Trophoblast cell (in vitro differentiated cells and primary cell): Measurements from ENCODE around the gene GPR55.
"Not testable (repeated sequence)": the region's sequence is repeated elsewhere in the genome, so short reads cannot be mapped to it uniquely, and the experiment has no call there.

Experiments used
- DNase-seq, 2 donors: peaks; one replicate each; pipeline ENCODE4 v3.0.0-alpha.2; 2016
- H2AFZ ChIP-seq: 2 replicates; pipeline ENCODE4 v1.6.1; 2013; ENCODE audit warnings: low read length, moderate library complexity, mild to moderate bottlenecking; ENCODE audit not compliant: insufficient read depth, poor library complexity
- H2AK5ac ChIP-seq: 2 replicates; pipeline ENCODE4 v1.6.1; 2013; ENCODE audit warnings: mild to moderate bottlenecking, low read length
- H2BK120ac ChIP-seq: 2 replicates; pipeline ENCODE4 v1.6.1; 2013; ENCODE audit warnings: low read length, mild to moderate bottlenecking, moderate library complexity; ENCODE audit not compliant: insufficient read depth, poor library complexity
- H2BK12ac ChIP-seq: 2 replicates; pipeline ENCODE4 v1.6.1; 2013; ENCODE audit warnings: mild to moderate bottlenecking, low read length, moderate library complexity
- H2BK5ac ChIP-seq: 2 replicates; pipeline ENCODE4 v1.6.1; 2013; ENCODE audit warnings: low read length, low read depth, moderate library complexity, mild to moderate bottlenecking; ENCODE audit not compliant: poor library complexity
- H3K14ac ChIP-seq: 2 replicates; pipeline ENCODE4 v1.6.1; 2013; ENCODE audit warnings: mild to moderate bottlenecking, low read length
- H3K18ac ChIP-seq: 2 replicates; pipeline ENCODE4 v1.6.1; 2013; ENCODE audit warnings: mild to moderate bottlenecking, low read length
- H3K23ac ChIP-seq: 2 replicates; pipeline ENCODE4 v1.6.1; 2013; ENCODE audit warnings: low read length
- H3K27ac ChIP-seq: 2 replicates; pipeline ENCODE4 v1.5.1; 2013; ENCODE audit warnings: low read depth, mild to moderate bottlenecking, inconsistent platforms, low read length, moderate library complexity
- H3K27me3 ChIP-seq: 2 replicates; pipeline ENCODE4 v1.6.1; 2013; ENCODE audit warnings: inconsistent platforms, mild to moderate bottlenecking, low read length, moderate library complexity; ENCODE audit not compliant: insufficient read depth
- H3K36me3 ChIP-seq, 2 experiments: 1 replicate in 1 of 2; 2 replicates in 1 of 2; pipeline ENCODE4 v1.6.1; 2013; ENCODE audit warnings: low read length in 2 of 2, mild to moderate bottlenecking in 2 of 2, moderate library complexity in 1 of 2; ENCODE audit not compliant: insufficient read depth in 2 of 2, control insufficient read depth in 1 of 2
- H3K4ac ChIP-seq: 2 replicates; pipeline ENCODE4 v1.6.1; 2013; ENCODE audit warnings: low read depth, mild to moderate bottlenecking, low read length, moderate library complexity
- H3K4me1 ChIP-seq, 2 experiments: 1 replicate in 1 of 2; 2 replicates in 1 of 2; pipeline ENCODE4 v1.6.1; 2013; ENCODE audit warnings: low read length in 2 of 2, mild to moderate bottlenecking in 2 of 2, moderate library complexity in 1 of 2; ENCODE audit not compliant: insufficient read depth in 2 of 2, control insufficient read depth in 1 of 2
- H3K4me2 ChIP-seq: 2 replicates; pipeline ENCODE4 v1.6.1; 2013; ENCODE audit warnings: inconsistent platforms, mild to moderate bottlenecking, low read length, moderate library complexity
- H3K4me3 ChIP-seq: 2 replicates; pipeline ENCODE4 v1.5.1; 2013; ENCODE audit warnings: mild to moderate bottlenecking, low read depth, low read length, inconsistent platforms
- H3K79me1 ChIP-seq: one replicate; pipeline ENCODE4 v1.6.1; 2013; ENCODE audit warnings: low read length
- H3K79me2 ChIP-seq: 2 replicates; pipeline ENCODE4 v1.6.1; 2013; ENCODE audit warnings: low read length, mild to moderate bottlenecking; ENCODE audit not compliant: control insufficient read depth, insufficient read depth, poor library complexity
- H3K9ac ChIP-seq: 2 replicates; pipeline ENCODE4 v1.6.1; 2013; ENCODE audit warnings: mild to moderate bottlenecking, low read length
- H3K9me3 ChIP-seq: 2 replicates; pipeline ENCODE4 v1.6.1; 2013; ENCODE audit warnings: low read depth, mild to moderate bottlenecking, control low read depth, inconsistent platforms, low read length; ENCODE audit not compliant: insufficient read depth
- H4K12ac ChIP-seq: 2 replicates; pipeline ENCODE4 v1.6.1; 2013; ENCODE audit warnings: low read depth, mild to moderate bottlenecking, low read length, moderate library complexity
- H4K8ac ChIP-seq: 2 replicates; pipeline ENCODE4 v1.6.1; 2013; ENCODE audit warnings: low read depth, mild to moderate bottlenecking, low read length, moderate library complexity
- H4K91ac ChIP-seq: one replicate; pipeline ENCODE4 v1.6.1; 2013; ENCODE audit warnings: low read depth, mild to moderate bottlenecking, low read length, moderate library complexity
- WGBS: extraction: QIAGEN DNeasy Blood & Tissue Kit; methylation state at CpG from one replicate; pipeline ENCODE4 v1.1.7; 2013; ENCODE audit warnings: missing lambda C conversion rate; ENCODE audit not compliant: insufficient read length, insufficient coverage; ENCODE audit errors: extremely low coverage; 5-methylcytosine and 5-hydroxymethylcytosine counted together

Gene GPR55

GRCh38 chr2:230938098-230938497, 13.1 kb upstream of the GPR55 start:
- no peak overlapping the region for H3K9ac ChIP-seq
- H3K18ac ChIP-seq, result no peak overlapping the region
- H3K4me3 ChIP-seq, result no peak overlapping the region
- no peak overlapping the region for H3K23ac ChIP-seq
- DNase-seq, result no peak
- no peak overlapping the region for H2BK5ac ChIP-seq
- H3K14ac ChIP-seq, result no peak overlapping the region
- H3K4me1 ChIP-seq, result no peaks in the 10 kb centered on the region
- no peak overlapping the region for H3K27ac ChIP-seq
- H3K9me3 ChIP-seq, result peaks cover 10% of the 10 kb centered on the region
- no peak overlapping the region for H2AK5ac ChIP-seq
- no peaks in the 10 kb centered on the region for H3K27me3 ChIP-seq
- WGBS, result no CpG with 5 or more reads among the region's 3 CpGs
- no peak overlapping the region for H3K4me2 ChIP-seq
- H3K79me2 ChIP-seq, result no peaks in the 10 kb centered on the region
- H4K8ac ChIP-seq, result no peak overlapping the region
- H3K36me3 ChIP-seq, result no peaks in the 10 kb centered on the region
- no peaks in the 10 kb centered on the region for H3K79me1 ChIP-seq
- no peak overlapping the region for H3K4ac ChIP-seq
- H2AFZ ChIP-seq, result no peak overlapping the region
- no peak overlapping the region for H2BK120ac ChIP-seq
- no peak overlapping the region for H2BK12ac ChIP-seq
- H4K91ac ChIP-seq, result no peak overlapping the region
- H4K12ac ChIP-seq, result no peak overlapping the region

GRCh38 chr2:230937362-230937761, 12.3 kb upstream of the GPR55 start:
- Histone ChIP-seq H4K91ac (no peak overlapping the region), H4K12ac (no peak overlapping the region), H2BK5ac (no peak overlapping the region), H3K79me1 (no peaks in the 10 kb centered on the region), H3K27me3 (no peaks in the 10 kb centered on the region), H2AFZ (no peak overlapping the region), H3K4me1 (peaks cover 0 to 2% of the 10 kb centered on the region in 2 experiments), H3K79me2 (no peaks in the 10 kb centered on the region), H3K23ac (no peak overlapping the region), H3K27ac (no peak overlapping the region), H3K14ac (no peak overlapping the region), H3K4me2 (no peak overlapping the region), H4K8ac (no peak overlapping the region), H2BK120ac (no peak overlapping the region), H3K18ac (no peak overlapping the region), H3K9me3 (peaks cover 10% of the 10 kb centered on the region), H3K4me3 (no peak overlapping the region), H3K9ac (no peak overlapping the region), H2BK12ac (no peak overlapping the region), H3K4ac (no peak overlapping the region), H3K36me3 (no peaks in the 10 kb centered on the region), H2AK5ac (no peak overlapping the region)
- no peak for DNase-seq
- no CpG with 5 or more reads among the region's 4 CpGs for WGBS

- H3K23ac ChIP-seq, H3K18ac ChIP-seq: not testable (repeated sequence)
Observed at GRCh38 chr2:230936243-230936642, 11.2 kb upstream of the GPR55 start.

GRCh38 chr2:230935130-230935430, 10.0 kb upstream of the GPR55 start:
- Histone ChIP-seq H3K14ac (no peak overlapping the region), H3K9ac (no peak overlapping the region), H3K27me3 (no peaks in the 10 kb centered on the region), H3K18ac (no peak overlapping the region), H3K9me3 (peaks cover 10% of the 10 kb centered on the region), H3K4me1 (peaks cover 0 to 2% of the 10 kb centered on the region in 2 experiments), H2AK5ac (no peak overlapping the region), H3K36me3 (no peaks in the 10 kb centered on the region), H4K91ac (no peak overlapping the region), H3K4me2 (no peak overlapping the region), H4K12ac (no peak overlapping the region), H3K79me2 (no peaks in the 10 kb centered on the region), H3K79me1 (no peaks in the 10 kb centered on the region), H4K8ac (no peak overlapping the region), H2BK120ac (no peak overlapping the region), H3K27ac (no peak overlapping the region), H2BK12ac (no peak overlapping the region), H3K4me3 (no peak overlapping the region), H3K23ac (no peak overlapping the region), H2AFZ (no peak overlapping the region), H2BK5ac (no peak overlapping the region), H3K4ac (no peak overlapping the region)
- WGBS, result no CpG with 5 or more reads among the region's 9 CpGs
- DNase-seq, result no peak

More at GRCh38 chr2:230936243-230936642, 11.2 kb upstream of the GPR55 start:
- not testable (repeated sequence) for H3K27ac ChIP-seq, H4K8ac ChIP-seq, H3K4me3 ChIP-seq, H3K4me1 ChIP-seq, H2AFZ ChIP-seq, H3K36me3 ChIP-seq, H3K79me1 ChIP-seq, H2BK12ac ChIP-seq, H4K12ac ChIP-seq, H3K9ac ChIP-seq, H4K91ac ChIP-seq, H2BK120ac ChIP-seq, H3K27me3 ChIP-seq, H2BK5ac ChIP-seq, H3K4me2 ChIP-seq, H3K79me2 ChIP-seq, H3K14ac ChIP-seq, H2AK5ac ChIP-seq, H3K4ac ChIP-seq, DNase-seq
- no CpG with 5 or more reads among the region's 6 CpGs for WGBS
- H3K9me3 ChIP-seq, result peaks cover 10% of the 10 kb centered on the region
